ENCODE data around the gene PDLIM5.
A peak's percentile ranks its signal among the peaks of the same experiment; 100 is the strongest.

PDLIM5 gene

DNA sequence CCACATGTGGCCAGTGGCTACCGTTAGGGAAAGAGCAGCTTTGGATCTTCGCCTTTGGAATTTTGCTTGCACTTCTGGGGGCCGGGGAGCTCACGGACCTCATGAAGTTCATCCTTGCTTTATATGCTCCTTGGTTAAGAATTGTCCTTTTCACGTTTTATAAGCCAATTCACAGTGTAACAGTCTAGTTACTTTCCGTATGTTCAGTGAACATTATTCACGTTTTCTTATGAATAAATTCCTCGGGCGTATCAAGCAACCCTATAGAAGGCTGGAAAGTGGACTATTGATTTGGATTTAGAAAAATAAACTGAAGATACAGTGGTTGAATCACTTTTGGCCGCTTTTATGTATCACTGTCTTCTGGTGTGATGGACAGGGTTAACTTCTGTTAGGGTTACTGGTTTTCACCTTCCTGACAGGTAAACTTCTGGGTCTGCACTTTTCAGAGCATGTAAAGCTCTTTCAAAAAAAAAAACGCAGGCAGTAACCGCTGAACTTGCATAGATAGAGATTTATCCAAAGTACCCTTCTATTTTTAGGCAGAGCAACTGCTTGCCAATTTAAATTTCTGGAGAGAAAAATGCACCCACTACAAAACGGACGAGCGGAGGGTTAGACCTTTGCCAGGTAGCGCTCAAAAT, 569 bp upstream of the PDLIM5 start:
- DNase-seq (ENCODE audit: low read depth) = no peak
- peak overlapping the region; percentile 100 for H3K4me3 ChIP-seq (ENCODE audit: low read depth, low read length)
- TF ChIP-seq CTCF (IDR thresholded peaks at IDR 0.05; ENCODE audit: low read depth, low read length, missing control alignments) = no peak

DNA sequence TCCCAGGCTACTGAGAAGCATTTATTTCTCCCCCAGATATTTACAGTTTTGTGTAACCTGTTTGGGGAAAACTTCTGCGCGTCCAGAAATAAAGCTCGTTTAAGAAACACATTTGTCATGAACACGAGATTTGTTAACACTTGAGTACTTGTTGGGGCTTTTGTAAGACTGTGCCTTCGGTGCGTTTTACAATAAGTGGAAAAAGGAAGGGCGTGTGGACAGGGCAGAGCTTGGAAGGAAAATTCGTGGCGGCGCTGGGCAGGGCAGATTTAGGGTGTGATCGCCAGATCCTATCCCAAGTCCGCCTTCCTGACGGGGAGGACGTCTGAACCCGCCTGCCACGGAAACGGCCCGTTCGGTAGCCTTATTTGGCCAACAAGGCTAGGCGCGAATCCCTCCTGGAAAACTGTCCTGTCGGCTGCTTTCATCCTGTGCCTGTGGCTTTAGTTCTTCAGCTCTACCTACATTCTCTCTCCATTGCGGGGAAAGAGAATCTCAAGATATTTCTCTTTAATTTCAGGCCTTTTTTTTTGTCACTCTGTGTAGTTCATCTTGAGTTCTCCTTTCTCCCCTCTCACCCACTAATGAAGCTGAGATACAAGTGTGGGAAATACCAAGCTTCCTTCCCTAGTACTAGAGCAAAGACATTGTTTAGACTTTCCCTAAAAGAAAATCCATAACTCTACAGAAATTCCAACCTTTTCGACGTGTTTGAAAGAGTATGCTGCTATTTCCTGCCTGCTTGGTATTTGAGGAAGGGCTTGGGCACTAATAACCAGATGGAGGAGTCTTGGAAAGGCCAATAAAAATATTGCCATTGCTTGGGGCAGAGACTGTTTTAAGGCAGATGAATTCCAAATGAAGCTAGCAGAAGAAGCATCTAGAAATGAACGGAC, 982 bp downstream of the PDLIM5 start:
- TF ChIP-seq CTCF (IDR thresholded peaks at IDR 0.05; ENCODE audit: low read depth, low read length, missing control alignments) = no peak
- peak; percentile 10 for DNase-seq (ENCODE audit: low read depth)
- peak overlapping the region; percentile 100 for H3K4me3 ChIP-seq (ENCODE audit: low read depth, low read length)

DNA sequence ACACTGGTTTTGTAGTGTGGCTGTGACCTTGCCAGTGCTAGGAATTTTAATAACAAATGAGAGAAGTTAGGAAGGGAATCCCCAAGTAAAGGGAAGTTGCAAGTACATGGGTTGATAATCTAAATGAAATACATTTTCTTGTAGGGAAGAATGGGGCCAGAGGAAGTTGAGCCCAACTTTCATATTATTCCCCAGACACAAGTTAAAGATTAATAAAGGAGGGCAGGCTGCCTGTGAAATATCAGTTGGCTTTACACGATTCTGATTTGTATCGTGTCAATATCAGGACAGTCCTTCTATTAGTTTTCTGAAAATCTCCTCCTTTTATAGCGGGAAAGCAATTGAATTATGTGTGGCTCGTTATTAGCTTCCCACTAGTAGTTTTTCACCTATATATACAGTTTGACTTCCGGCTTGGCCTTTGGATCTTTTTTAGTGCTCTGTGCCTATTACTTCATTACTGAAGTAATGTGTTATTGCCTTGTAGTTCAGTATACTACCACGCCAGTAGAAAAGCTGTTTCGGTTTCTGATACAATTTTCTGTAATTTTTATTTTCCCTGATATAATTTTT, 1.7 kb downstream of the PDLIM5 start:
- H3K4me3 ChIP-seq (ENCODE audit: low read depth, low read length) = peak overlapping the region; percentile 100
- no peak for DNase-seq (ENCODE audit: low read depth)
- TF ChIP-seq CTCF (IDR thresholded peaks at IDR 0.05; ENCODE audit: low read depth, low read length, missing control alignments) = no peak

- H3K4me3 ChIP-seq (ENCODE audit: low read depth, low read length) = no peak overlapping the region
- TF ChIP-seq CTCF (IDR thresholded peaks at IDR 0.05; ENCODE audit: low read depth, low read length, missing control alignments) = no peak
- DNase-seq (ENCODE audit: low read depth) = no peak
These were observed 2.7 kb downstream of the PDLIM5 start for GRCh38 chr4:94454405-94454804.

DNA sequence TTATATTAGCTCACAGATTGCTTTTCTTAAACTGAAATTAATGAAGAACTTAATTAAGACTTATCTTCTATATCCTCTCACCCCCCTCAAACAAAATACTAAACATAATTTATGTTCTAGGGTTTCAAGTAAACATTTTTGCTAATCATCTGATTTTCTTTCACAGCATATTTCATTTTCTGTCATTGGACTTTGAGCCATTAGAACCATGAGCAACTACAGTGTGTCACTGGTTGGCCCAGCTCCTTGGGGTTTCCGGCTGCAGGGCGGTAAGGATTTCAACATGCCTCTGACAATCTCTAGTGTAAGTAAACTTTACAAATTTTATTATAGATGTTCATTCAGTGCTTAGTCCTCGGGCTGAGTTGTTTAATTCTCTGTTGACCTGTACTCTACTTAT, 3.3 kb downstream of the PDLIM5 start:
- DNase-seq (ENCODE audit: low read depth) = no peak
- no peak overlapping the region for H3K4me3 ChIP-seq (ENCODE audit: low read depth, low read length)
- no peak for TF ChIP-seq CTCF (IDR thresholded peaks at IDR 0.05; ENCODE audit: low read depth, low read length, missing control alignments)

GRCh38 chr4:94457692-94458106, 6.0 kb downstream of the PDLIM5 start:
- TF ChIP-seq CTCF (IDR thresholded peaks at IDR 0.05; ENCODE audit: low read depth, low read length, missing control alignments) = no peak
- no peak for DNase-seq (ENCODE audit: low read depth)
- no peak overlapping the region for H3K4me3 ChIP-seq (ENCODE audit: low read depth, low read length)

Measured in GM12864 (cell line).